CD4-positive, CD25-positive, alpha-beta regulatory T cell (primary cell): ENCODE data around the gene RBM4B. TPM values are rescaled to one million over a fixed set of nuclear protein-coding genes. Genes with fewer than 3 reads are reported as not detected.

Source experiments
- ATAC-seq, 2 donors: fragments of 150-1000 bp; cut with Tn5 transposase; one replicate each; pipeline ENCODE4 v1.10.0; 2021; ENCODE audit warnings: low read depth in 2 of 2, moderate number of reproducible peaks in 2 of 2, moderate library complexity in 1 of 2
- DNase-seq, 3 donors: peaks; one replicate each; pipeline versions ENCODE4 v3.0.0 to v3.0.0-alpha.2; 2012 to 2022; ENCODE audit warnings: mixed read lengths in 1 of 3
- H3K27ac ChIP-seq: one replicate; pipeline ENCODE4 v1.7.0; 2013; ENCODE audit warnings: mild to moderate bottlenecking, low read length; ENCODE audit not compliant: insufficient read depth, poor library complexity, severe bottlenecking
- H3K27me3 ChIP-seq: one replicate; pipeline ENCODE4 v1.7.0; 2013; ENCODE audit warnings: low read length; ENCODE audit not compliant: control insufficient read depth, insufficient read depth
- H3K36me3 ChIP-seq: one replicate; pipeline ENCODE4 v1.7.0; 2013; ENCODE audit warnings: mild to moderate bottlenecking, low read length, moderate library complexity; ENCODE audit not compliant: control insufficient read depth, insufficient read depth
- H3K4me1 ChIP-seq: 2 replicates; pipeline ENCODE4 v1.7.0; 2013; ENCODE audit warnings: mild to moderate bottlenecking, low read length; ENCODE audit not compliant: insufficient read depth, control insufficient read depth, poor library complexity, severe bottlenecking
- H3K4me3 ChIP-seq: one replicate; pipeline ENCODE4 v1.7.0; 2013; ENCODE audit warnings: low read depth, mild to moderate bottlenecking, low read length, moderate library complexity
- H3K9me3 ChIP-seq, 2 experiments: 1 replicate in 1 of 2; 2 replicates in 1 of 2; pipeline ENCODE4 v1.7.0; 2013; ENCODE audit warnings: low read length in 2 of 2, mild to moderate bottlenecking in 1 of 2, moderate library complexity in 1 of 2; ENCODE audit not compliant: control insufficient read depth in 2 of 2
- H3K27ac Mint-ChIP-seq, 3 donors: one replicate each; pipeline ENCODE4 v1.8.0; 2020 to 2022; ENCODE audit warnings: mild to moderate bottlenecking in 3 of 3, mixed read lengths in 3 of 3, moderate library complexity in 2 of 3
- H3K27me3 Mint-ChIP-seq: one replicate; pipeline ENCODE4 v1.8.0; 2022; ENCODE audit warnings: mild to moderate bottlenecking, mixed read lengths
- H3K36me3 Mint-ChIP-seq: one replicate; pipeline ENCODE4 v1.8.0; 2020; ENCODE audit warnings: mixed read lengths
- H3K4me1 Mint-ChIP-seq, 4 donors: one replicate each; pipeline ENCODE4 v1.8.0; 2020 to 2022; ENCODE audit warnings: mixed read lengths in 4 of 4, mild to moderate bottlenecking in 1 of 4
- H3K4me3 Mint-ChIP-seq, 4 donors: one replicate each; pipeline ENCODE4 v1.8.0; 2020 to 2022; ENCODE audit warnings: mild to moderate bottlenecking in 4 of 4, mixed read lengths in 4 of 4, moderate library complexity in 3 of 4
- H3K9me3 Mint-ChIP-seq, 7 donors: one replicate each; pipeline ENCODE4 v1.8.0; 2020 to 2022; ENCODE audit warnings: mixed read lengths in 7 of 7, mild to moderate bottlenecking in 3 of 7, moderate library complexity in 2 of 7
- polyA plus RNA-seq, 4 donors: library from polyadenylated mRNA; unstranded; fragments of 300-500 nt; fragmentation: Illumina TruSeq; gene quantifications; one replicate each; pipeline ENCODE4 v1.2.3, GENCODE V29; 2021
- total RNA-seq: library from RNA; stranded (reverse); gene quantifications from one replicate; pipeline ENCODE4 v1.2.3, GENCODE V29; 2022

Gene RBM4B
- total and polyA plus RNA-seq, 5 donors from 2014 or later, result 10.0 to 17.6 (median 14.3) TPM

DNA sequence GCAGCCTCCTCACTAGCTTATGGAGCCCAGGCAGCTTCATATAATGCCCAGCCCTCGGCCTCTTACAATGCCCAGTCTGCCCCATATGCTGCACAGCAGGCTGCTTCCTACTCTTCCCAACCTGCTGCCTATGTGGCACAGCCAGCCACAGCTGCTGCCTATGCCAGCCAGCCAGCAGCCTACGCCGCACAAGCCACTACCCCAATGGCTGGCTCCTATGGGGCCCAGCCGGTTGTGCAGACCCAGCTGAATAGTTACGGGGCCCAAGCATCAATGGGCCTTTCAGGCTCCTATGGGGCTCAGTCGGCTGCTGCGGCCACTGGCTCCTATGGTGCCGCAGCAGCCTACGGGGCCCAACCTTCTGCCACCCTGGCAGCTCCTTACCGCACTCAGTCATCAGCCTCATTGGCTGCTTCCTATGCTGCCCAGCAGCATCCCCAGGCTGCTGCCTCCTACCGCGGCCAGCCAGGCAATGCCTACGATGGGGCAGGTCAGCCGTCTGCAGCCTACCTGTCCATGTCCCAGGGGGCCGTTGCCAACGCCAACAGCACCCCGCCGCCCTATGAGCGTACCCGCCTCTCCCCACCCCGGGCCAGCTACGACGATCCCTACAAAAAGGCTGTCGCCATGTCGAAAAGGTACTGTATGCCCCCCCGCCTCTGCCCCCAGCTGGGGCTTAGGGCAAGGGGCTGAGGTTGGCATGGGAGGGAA, 52.5 kb downstream of the RBM4B start:
- H3K36me3 ChIP-seq, result peaks cover 82% of the 10 kb centered on the region
- H3K27me3 ChIP-seq, result no peaks in the 10 kb centered on the region
- H3K36me3 Mint-ChIP-seq, result peaks cover 44% of the 10 kb centered on the region
- H3K4me3 ChIP-seq, result no peak overlapping the region
- no peaks in the 10 kb centered on the region for H3K9me3 ChIP-seq
- no peak overlapping the region for H3K27ac ChIP-seq
- no peak overlapping the region for H3K27ac Mint-ChIP-seq
- peaks cover 25 to 77% (median 48%) of the 10 kb centered on the region in 4 donors for H3K4me1 Mint-ChIP-seq
- no peaks in the 10 kb centered on the region for H3K9me3 Mint-ChIP-seq
- ATAC-seq, result no peak
- DNase-seq, result no peak
- H3K27me3 Mint-ChIP-seq, result no peaks in the 10 kb centered on the region
- peaks cover 53% of the 10 kb centered on the region for H3K4me1 ChIP-seq
- H3K4me3 Mint-ChIP-seq, result peak overlapping the region in 2 of 4 donors; percentile 32 to 38

DNA sequence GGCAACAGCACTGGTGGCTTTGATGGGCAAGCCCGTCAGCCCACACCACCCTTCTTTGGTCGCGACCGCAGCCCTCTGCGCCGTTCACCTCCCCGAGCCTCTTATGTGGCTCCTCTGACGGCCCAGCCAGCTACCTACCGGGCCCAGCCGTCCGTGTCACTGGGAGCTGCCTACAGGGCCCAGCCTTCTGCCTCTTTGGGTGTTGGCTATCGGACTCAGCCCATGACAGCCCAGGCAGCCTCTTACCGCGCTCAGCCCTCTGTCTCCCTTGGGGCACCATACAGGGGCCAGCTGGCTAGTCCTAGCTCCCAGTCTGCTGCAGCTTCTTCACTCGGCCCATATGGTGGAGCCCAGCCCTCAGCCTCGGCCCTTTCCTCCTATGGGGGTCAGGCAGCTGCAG, 53.2 kb downstream of the RBM4B start:
- Mint-ChIP-seq H3K27me3 (no peaks in the 10 kb centered on the region), H3K9me3 (no peaks in the 10 kb centered on the region), H3K4me1 (peaks cover 25 to 76% (median 47%) of the 10 kb centered on the region in 4 donors), H3K4me3 (peak overlapping the region in 1 of 4 donors; percentile 38), H3K27ac (no peak overlapping the region), H3K36me3 (peaks cover 41% of the 10 kb centered on the region)
- ATAC-seq (no peak), DNase-seq (no peak)
- Histone ChIP-seq H3K36me3 (peaks cover 74% of the 10 kb centered on the region), H3K27ac (no peak overlapping the region), H3K4me1 (peaks cover 59% of the 10 kb centered on the region), H3K27me3 (no peaks in the 10 kb centered on the region), H3K4me3 (no peak overlapping the region), H3K9me3 (no peaks in the 10 kb centered on the region)

DNA sequence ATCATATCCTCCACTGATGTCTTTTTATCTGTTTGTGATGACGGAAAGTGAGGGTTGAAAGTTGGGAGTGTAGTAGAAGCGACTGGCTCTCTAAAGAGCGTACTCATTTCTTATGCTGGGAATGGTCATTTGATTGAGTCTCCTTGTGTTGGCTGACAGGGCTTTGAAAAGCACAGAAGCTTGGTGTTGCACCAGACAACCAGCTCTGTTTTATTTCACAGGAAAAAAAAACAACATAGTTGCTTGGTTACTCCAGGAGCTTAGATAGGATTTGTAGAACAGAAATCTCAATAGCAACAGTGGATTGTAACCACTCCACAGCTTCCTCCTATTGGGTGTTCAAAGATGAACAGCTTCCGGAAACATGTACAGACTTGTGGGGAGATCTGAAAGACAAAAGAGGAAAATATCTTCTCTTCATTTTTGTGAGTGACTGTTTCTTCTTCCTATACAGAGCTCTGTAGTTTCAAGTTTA, 58.6 kb downstream of the RBM4B start:
- H3K27ac ChIP-seq, result peak overlapping the region; percentile 95
- Mint-ChIP-seq H3K9me3 (peaks cover 0 to 2% (median 0%) of the 10 kb centered on the region in 7 donors), H3K36me3 (peaks cover 23% of the 10 kb centered on the region), H3K27ac (peak overlapping the region; percentile 28 to 100 (median 100)), H3K4me3 (peak overlapping the region; percentile 99), H3K27me3 (peaks cover 8% of the 10 kb centered on the region), H3K4me1 (peaks cover 23 to 76% (median 52%) of the 10 kb centered on the region in 4 donors)
- peak; percentile 12 to 13 for ATAC-seq
- DNase-seq, result peak; percentile 30 to 75 (median 71)
- no peaks in the 10 kb centered on the region for H3K27me3 ChIP-seq
- peaks cover 25% of the 10 kb centered on the region for H3K36me3 ChIP-seq
- peak overlapping the region; percentile 94 for H3K4me3 ChIP-seq
- peaks cover 70% of the 10 kb centered on the region for H3K4me1 ChIP-seq
- no peaks in the 10 kb centered on the region for H3K9me3 ChIP-seq

DNA sequence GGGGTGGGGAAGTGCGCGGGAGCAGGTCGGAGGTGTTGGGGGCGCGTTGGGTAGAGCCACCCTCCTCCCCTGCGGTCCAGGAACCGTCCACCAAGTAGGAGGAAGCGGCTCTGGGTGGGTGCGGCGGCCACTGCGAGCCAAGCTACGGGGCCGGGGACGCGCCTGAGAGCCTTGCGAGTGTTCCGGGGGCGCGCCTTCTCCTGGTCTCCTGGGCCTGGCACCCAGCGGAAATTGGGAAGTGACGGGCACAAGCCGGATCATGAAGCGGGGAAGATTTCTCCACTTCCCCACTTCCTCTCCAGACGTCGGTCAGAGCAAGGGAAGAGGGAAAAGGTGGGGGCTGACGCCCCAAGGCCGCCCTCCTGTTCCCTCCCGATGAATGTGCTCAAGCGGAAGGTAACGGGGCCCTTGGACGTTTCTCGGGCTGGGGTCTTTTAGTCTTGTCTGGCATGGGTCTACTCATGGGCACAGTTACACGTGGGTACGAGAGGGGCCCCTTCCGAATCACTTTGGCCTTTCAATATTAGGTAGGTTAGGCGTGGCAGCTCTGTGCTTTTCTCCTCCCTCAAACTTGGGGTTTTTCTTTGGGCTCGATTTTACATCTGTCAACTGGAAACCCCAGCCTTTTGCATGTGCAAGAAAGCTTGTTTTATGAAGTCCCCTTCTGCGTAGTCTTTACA, 60.4 kb downstream of the RBM4B start:
- peak in 1 of 3 donors; percentile 35 for DNase-seq
- peak overlapping the region; percentile 95 for H3K27ac ChIP-seq
- Mint-ChIP-seq H3K9me3 (peaks cover 0 to 2% (median 0%) of the 10 kb centered on the region in 7 donors), H3K27me3 (peaks cover 8% of the 10 kb centered on the region), H3K4me3 (peak overlapping the region; percentile 99), H3K36me3 (peaks cover 11% of the 10 kb centered on the region), H3K27ac (peak overlapping the region; percentile 99 to 100 (median 100)), H3K4me1 (peaks cover 10 to 58% (median 35%) of the 10 kb centered on the region in 4 donors)
- peak overlapping the region; percentile 94 for H3K4me3 ChIP-seq
- no peaks in the 10 kb centered on the region for H3K27me3 ChIP-seq
- no peak for ATAC-seq
- peaks cover 52% of the 10 kb centered on the region for H3K4me1 ChIP-seq
- H3K9me3 ChIP-seq, result no peaks in the 10 kb centered on the region
- peaks cover 12% of the 10 kb centered on the region for H3K36me3 ChIP-seq

DNA sequence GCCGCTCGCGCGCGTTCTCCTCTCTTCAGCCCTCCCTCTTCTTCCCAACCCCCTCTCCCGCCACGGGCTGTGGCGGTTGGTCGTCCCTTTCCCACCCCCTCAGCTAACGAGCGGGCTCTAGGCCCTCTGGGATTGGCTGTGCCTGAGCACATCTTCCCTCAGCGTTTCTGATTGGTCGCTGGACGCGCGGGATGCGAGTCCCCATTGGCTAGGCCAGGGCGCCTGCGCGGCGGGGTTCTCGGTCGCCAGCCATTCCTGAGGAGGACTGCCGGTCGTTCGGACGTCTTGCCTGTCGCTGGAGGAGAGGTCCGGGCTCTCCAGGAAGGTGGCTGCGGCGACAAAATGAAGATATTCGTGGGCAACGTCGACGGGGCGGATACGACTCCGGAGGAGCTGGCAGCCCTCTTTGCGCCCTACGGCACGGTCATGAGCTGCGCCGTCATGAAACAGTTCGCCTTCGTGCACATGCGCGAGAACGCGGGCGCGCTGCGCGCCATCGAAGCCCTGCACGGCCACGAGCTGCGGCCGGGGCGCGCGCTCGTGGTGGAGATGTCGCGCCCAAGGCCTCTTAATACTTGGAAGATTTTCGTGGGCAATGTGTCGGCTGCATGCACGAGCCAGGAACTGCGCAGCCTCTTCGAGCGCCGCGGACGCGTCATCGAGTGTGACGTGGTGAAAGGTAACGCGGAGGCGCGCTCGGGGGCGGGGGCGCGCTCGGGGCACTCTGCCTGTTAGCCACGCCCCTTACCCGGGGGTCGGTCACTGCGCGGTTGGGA, 61.1 kb downstream of the RBM4B start, which contains the start of gene RBM14:
RBM14 (plus strand) TSS at position 252 of the 776 bp plus-strand sequence; CDS start at position 343, 91 bp downstream.
- H3K27ac ChIP-seq, result peak within 1 kb of the TSS; percentile 95
- H3K36me3 ChIP-seq, result peaks cover 9% of the 10 kb centered on the region
- no peaks in the 10 kb centered on the region for H3K9me3 ChIP-seq
- H3K27ac Mint-ChIP-seq, result peak within 1 kb of the TSS; percentile 99 to 100 (median 100)
- peaks cover 45% of the 10 kb centered on the region for H3K4me1 ChIP-seq
- DNase-seq (peak; percentile 99), ATAC-seq (peak; percentile 94 to 95)
- peaks cover 0 to 2% (median 0%) of the 10 kb centered on the region in 7 donors for H3K9me3 Mint-ChIP-seq
- H3K4me3 Mint-ChIP-seq, result peak within 1 kb of the TSS; percentile 99
- H3K27me3 ChIP-seq, result no peaks in the 10 kb centered on the region
- peaks cover 9% of the 10 kb centered on the region for H3K36me3 Mint-ChIP-seq
- H3K27me3 Mint-ChIP-seq, result peaks cover 8% of the 10 kb centered on the region
- peak within 1 kb of the TSS; percentile 94 for H3K4me3 ChIP-seq
- H3K4me1 Mint-ChIP-seq, result peaks cover 7 to 50% (median 32%) of the 10 kb centered on the region in 4 donors

Other genes starting within 250 kb of the RBM4B start
- 22.7 TPM for gene MRPL11, start 239.0 kb downstream of the RBM4B start, total RNA-seq
- gene MRPL11, start 239.0 kb downstream of the RBM4B start, polyA plus RNA-seq, result 10 to 100 TPM; 80.4 to 96.9 (median 84.5) TPM
- 9.6 TPM for gene PELI3, start 211.0 kb downstream of the RBM4B start, total RNA-seq
- 1 to 10 TPM; 4.4 to 9.3 (median 5.7) TPM for gene PELI3, start 211.0 kb downstream of the RBM4B start, polyA plus RNA-seq
- gene DPP3, start 197.5 kb downstream of the RBM4B start, total RNA-seq, result 29.5 TPM
- gene DPP3, start 197.5 kb downstream of the RBM4B start, polyA plus RNA-seq, result 10 to 100 TPM; 27.1 to 38.7 (median 32.8) TPM
- 16.4 TPM for gene BBS1, start 167.3 kb downstream of the RBM4B start, total RNA-seq
- 1 to 10 TPM; 5.6 to 9.4 (median 7.0) TPM for gene BBS1, start 167.3 kb downstream of the RBM4B start, polyA plus RNA-seq
- 15.5 TPM for gene ZDHHC24, start 131.8 kb downstream of the RBM4B start, total RNA-seq
- gene ZDHHC24, start 131.8 kb downstream of the RBM4B start, polyA plus RNA-seq, result 10 to 100 TPM; 14.1 to 20.6 (median 15.0) TPM
- gene ACTN3, start 131.0 kb downstream of the RBM4B start, total RNA-seq, result not detected
- gene ACTN3, start 131.0 kb downstream of the RBM4B start, polyA plus RNA-seq, result not detected
- gene CTSF, start 109.3 kb downstream of the RBM4B start, total RNA-seq, result 6.9 TPM
- 10 to 100 TPM; 17.3 to 28.6 (median 17.9) TPM for gene CTSF, start 109.3 kb downstream of the RBM4B start, polyA plus RNA-seq
- gene CCDC87, start 84.8 kb downstream of the RBM4B start, total RNA-seq, result 0.35 TPM
- not detected for gene CCDC87, start 84.8 kb downstream of the RBM4B start, polyA plus RNA-seq
- gene CCS, start 84.7 kb downstream of the RBM4B start, total RNA-seq, result 31.4 TPM
- 10 to 100 TPM; 31.0 to 37.8 (median 35.6) TPM for gene CCS, start 84.7 kb downstream of the RBM4B start, polyA plus RNA-seq
- gene RBM14, start 61.3 kb downstream of the RBM4B start, total RNA-seq, result 233 TPM
- 10 to 100 TPM; 56.7 to 76.9 (median 69.2) TPM for gene RBM14, start 61.3 kb downstream of the RBM4B start, polyA plus RNA-seq
- 201 TPM for gene RBM4, start 39.2 kb downstream of the RBM4B start, total RNA-seq
- 100 to 1,000 TPM; 286 to 306 (median 295) TPM for gene RBM4, start 39.2 kb downstream of the RBM4B start, polyA plus RNA-seq
- gene SPTBN2, start 51.3 kb upstream of the RBM4B start, total RNA-seq, result 0.52 TPM
- not detected for gene SPTBN2, start 51.3 kb upstream of the RBM4B start, polyA plus RNA-seq
- 45.6 TPM for gene RCE1, start 165.6 kb upstream of the RBM4B start, total RNA-seq
- 10 to 100 TPM; 20.6 to 26.0 (median 21.6) TPM for gene RCE1, start 165.6 kb upstream of the RBM4B start, polyA plus RNA-seq
- 8.0 TPM for gene LRFN4, start 179.2 kb upstream of the RBM4B start, total RNA-seq
- 1 to 10 TPM in 3 of 4 donors, under 1 TPM in 1; 0.87 to 1.8 (median 1.3) TPM for gene LRFN4, start 179.2 kb upstream of the RBM4B start, polyA plus RNA-seq